Tibial nerve (tissue), 3 donors: Measurements from ENCODE around the gene CPHXL2.

ENCODE experiments used
- CTCF ChIP-seq, 5 experiments: fragments of 200-600 bp in 3 of 5; fragments of 450-650 bp in 2 of 5; sonication (generic) in 3 of 5; IDR thresholded peaks; one replicate each; pipeline ENCODE4 v1.5.1; 2016 to 2019; ENCODE audit warnings: antibody characterized with exemption in 5 of 5, mild to moderate bottlenecking in 3 of 5, moderate library complexity in 2 of 5
- POLR2A ChIP-seq, 2 donors: fragments of 450-650 bp; IDR thresholded peaks; one replicate each; pipeline ENCODE4 v1.6.1; 2017; ENCODE audit warnings: antibody characterized with exemption in 2 of 2, mild to moderate bottlenecking in 2 of 2, moderate library complexity in 2 of 2

DNA sequence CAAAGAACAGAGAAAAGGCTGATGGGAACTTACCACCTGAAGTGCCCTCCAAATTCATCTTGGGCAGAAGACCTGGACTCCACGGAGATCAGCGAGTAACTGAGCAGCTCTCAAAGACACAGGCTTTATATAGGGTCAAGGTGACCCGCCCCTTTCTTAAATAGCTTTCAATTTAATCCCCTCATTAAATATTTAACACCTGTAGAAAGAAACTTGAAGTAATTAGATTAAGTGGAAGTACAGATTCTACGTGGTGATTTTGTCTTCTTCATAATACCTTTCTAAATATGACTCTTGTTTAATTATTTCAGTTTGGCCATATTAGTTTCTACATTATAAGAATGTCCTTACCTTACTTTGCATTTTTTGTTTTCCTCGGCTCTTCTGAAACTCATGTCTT is 24.6 kb upstream of the CPHXL2 start, which contains the start of gene DUXB:
- no peak for TF ChIP-seq CTCF (IDR thresholded peaks at IDR 0.05)
- TF ChIP-seq POLR2A (IDR thresholded peaks at IDR 0.05): no peak
